Nephron (organoid): Measurements from ENCODE around the gene FSD2.

Experiments used
- H3K27ac Mint-ChIP-seq, 3 experiments: 2 replicates each; pipeline ENCODE4 v1.8.0; 2020; ENCODE audit warnings: mixed read lengths in 3 of 3, mild to moderate bottlenecking in 2 of 3, moderate library complexity in 1 of 3
- H3K27me3 Mint-ChIP-seq: 2 replicates; pipeline ENCODE4 v1.8.0; 2021; ENCODE audit warnings: low read depth, mild to moderate bottlenecking, moderate library complexity, mixed read lengths
- H3K36me3 Mint-ChIP-seq: 2 replicates; pipeline ENCODE4 v1.8.0; 2020; ENCODE audit warnings: low read depth, mixed read lengths
- H3K4me1 Mint-ChIP-seq: 2 replicates; pipeline ENCODE4 v1.8.0; 2020; ENCODE audit warnings: mixed read lengths
- H3K4me3 Mint-ChIP-seq, 3 experiments: 2 replicates each; pipeline ENCODE4 v1.8.0; 2020; ENCODE audit warnings: mild to moderate bottlenecking in 3 of 3, mixed read lengths in 3 of 3, moderate library complexity in 2 of 3
- H3K9me3 Mint-ChIP-seq: 2 replicates; pipeline ENCODE4 v1.8.0; 2020; ENCODE audit warnings: mixed read lengths
- CTCF ChIP-seq, 3 experiments: fragments of 200-600 bp; sonication (generic); IDR thresholded peaks; one replicate each; pipeline ENCODE4 v1.5.0; 2021; ENCODE audit warnings: antibody characterized with exemption in 3 of 3; ENCODE audit not compliant: unreplicated experiment in 3 of 3

Gene FSD2

GRCh38 chr15:82731527-82731926, 74.3 kb downstream of the FSD2 start:
- H3K9me3 Mint-ChIP-seq: no peaks in the 10 kb centered on the region
- no peak overlapping the region for H3K27ac Mint-ChIP-seq
- H3K4me3 Mint-ChIP-seq: no peak overlapping the region
- H3K27me3 Mint-ChIP-seq: peaks cover 3% of the 10 kb centered on the region
- H3K4me1 Mint-ChIP-seq: no peaks in the 10 kb centered on the region
- TF ChIP-seq CTCF (IDR thresholded peaks at IDR 0.05; ENCODE audit: unreplicated experiment in 3 of 3): no peak
- H3K36me3 Mint-ChIP-seq: no peaks in the 10 kb centered on the region

DNA sequence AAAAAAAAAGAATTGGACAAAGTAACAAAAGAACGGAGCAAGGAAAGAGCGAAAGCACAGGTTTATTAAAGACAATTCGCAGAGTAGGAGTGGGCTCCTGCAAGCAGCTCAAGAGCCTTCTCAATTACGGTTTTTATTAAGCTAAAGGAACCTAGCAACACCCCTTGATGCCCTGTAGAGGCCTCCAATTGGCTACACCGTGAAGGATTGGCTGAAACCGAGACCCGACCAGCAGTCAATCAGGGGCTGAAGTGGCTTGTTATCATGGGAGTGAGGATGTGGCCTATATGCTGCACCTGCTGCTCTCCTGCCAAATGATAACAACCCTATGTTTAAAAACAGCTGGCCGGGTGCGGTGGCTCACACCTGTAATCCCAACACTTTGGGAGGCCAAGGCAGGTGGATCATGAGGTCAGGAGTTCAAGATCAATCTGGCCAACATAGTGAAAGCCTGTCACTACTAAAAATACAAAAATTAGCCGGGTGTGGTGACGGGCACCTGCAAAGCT, 75.8 kb downstream of the FSD2 start:
- H3K27ac Mint-ChIP-seq: no peak overlapping the region
- no peak for TF ChIP-seq CTCF (IDR thresholded peaks at IDR 0.05; ENCODE audit: unreplicated experiment in 3 of 3)
- no peaks in the 10 kb centered on the region for H3K4me1 Mint-ChIP-seq
- no peak overlapping the region for H3K4me3 Mint-ChIP-seq
- no peaks in the 10 kb centered on the region for H3K36me3 Mint-ChIP-seq
- H3K9me3 Mint-ChIP-seq: no peaks in the 10 kb centered on the region
- peaks cover 3% of the 10 kb centered on the region for H3K27me3 Mint-ChIP-seq

DNA sequence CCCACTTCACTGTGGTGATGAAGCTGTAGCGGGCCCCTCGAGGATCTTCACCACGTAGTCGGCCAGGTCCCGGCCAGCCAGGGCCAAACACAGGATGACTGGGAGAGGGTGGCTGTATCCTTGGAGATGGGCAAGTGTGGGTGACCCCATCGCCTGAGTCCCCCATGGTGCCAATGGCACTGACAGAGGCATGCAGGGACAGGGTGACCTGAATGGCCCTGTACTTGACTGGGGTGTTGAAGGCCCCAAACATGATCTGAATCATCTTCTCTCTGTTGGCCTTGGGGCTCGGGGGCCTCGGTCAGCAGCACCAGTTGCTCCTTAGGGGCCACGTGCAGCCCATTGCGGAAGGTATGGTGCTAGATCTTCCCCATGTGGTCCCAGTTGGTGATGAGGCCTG, 79.1 kb downstream of the FSD2 start:
- H3K27ac Mint-ChIP-seq: no peak overlapping the region
- no peaks in the 10 kb centered on the region for H3K4me1 Mint-ChIP-seq
- no peaks in the 10 kb centered on the region for H3K36me3 Mint-ChIP-seq
- no peaks in the 10 kb centered on the region for H3K9me3 Mint-ChIP-seq
- TF ChIP-seq CTCF (IDR thresholded peaks at IDR 0.05; ENCODE audit: unreplicated experiment in 3 of 3): no peak
- no peak overlapping the region for H3K4me3 Mint-ChIP-seq
- H3K27me3 Mint-ChIP-seq: no peaks in the 10 kb centered on the region

- H3K36me3 Mint-ChIP-seq: no peaks in the 10 kb centered on the region
- H3K27me3 Mint-ChIP-seq: peaks cover 33% of the 10 kb centered on the region
- no peaks in the 10 kb centered on the region for H3K4me1 Mint-ChIP-seq
- no peak overlapping the region for H3K27ac Mint-ChIP-seq
- no peaks in the 10 kb centered on the region for H3K9me3 Mint-ChIP-seq
- no peak for TF ChIP-seq CTCF (IDR thresholded peaks at IDR 0.05; ENCODE audit: unreplicated experiment in 3 of 3)
- H3K4me3 Mint-ChIP-seq: no peak overlapping the region
Measured at GRCh38 chr15:82715003-82715402, 90.9 kb downstream of the FSD2 start.

- no peak overlapping the region for H3K27ac Mint-ChIP-seq
- no peak for TF ChIP-seq CTCF (IDR thresholded peaks at IDR 0.05; ENCODE audit: unreplicated experiment in 3 of 3)
- no peaks in the 10 kb centered on the region for H3K36me3 Mint-ChIP-seq
- H3K4me1 Mint-ChIP-seq: no peaks in the 10 kb centered on the region
- H3K4me3 Mint-ChIP-seq: peak overlapping the region in 1 of 3 experiments; percentile 32
- no peaks in the 10 kb centered on the region for H3K9me3 Mint-ChIP-seq
- peaks cover 33% of the 10 kb centered on the region for H3K27me3 Mint-ChIP-seq
Measured at GRCh38 chr15:82714016-82714415, 91.9 kb downstream of the FSD2 start.

DNA sequence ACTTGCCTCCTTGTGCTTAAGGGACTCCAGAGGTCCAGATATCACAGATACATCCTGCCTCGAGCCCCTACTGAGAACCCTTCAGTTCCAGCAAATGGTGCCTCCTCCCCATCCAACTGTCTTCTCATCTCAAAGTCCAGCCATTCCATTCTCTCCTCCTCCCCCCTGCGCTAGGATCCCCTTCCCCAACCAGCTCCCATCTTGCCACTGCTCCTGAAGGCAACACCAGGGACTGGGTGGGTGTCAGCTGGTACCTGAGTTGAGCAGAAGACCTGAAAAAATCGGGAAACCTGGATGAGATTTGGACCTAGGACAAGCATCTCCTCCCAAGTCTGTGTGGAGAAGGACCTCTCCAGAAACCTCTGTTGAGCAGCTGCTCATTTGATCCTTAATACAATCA, 93.8 kb downstream of the FSD2 start:
- no peak overlapping the region for H3K27ac Mint-ChIP-seq
- H3K27me3 Mint-ChIP-seq: peaks cover 33% of the 10 kb centered on the region
- no peaks in the 10 kb centered on the region for H3K4me1 Mint-ChIP-seq
- no peak for TF ChIP-seq CTCF (IDR thresholded peaks at IDR 0.05; ENCODE audit: unreplicated experiment in 3 of 3)
- H3K36me3 Mint-ChIP-seq: no peaks in the 10 kb centered on the region
- H3K4me3 Mint-ChIP-seq: peak overlapping the region; percentile 45 to 62 (median 53)
- H3K9me3 Mint-ChIP-seq: no peaks in the 10 kb centered on the region
